H9 (cell line): Measurements from ENCODE around the gene INCENP. TPM values are rescaled to one million over a fixed set of nuclear protein-coding genes. Genes with fewer than 3 reads are reported as not detected.

Source experiments
- DNase-seq: peaks from one replicate; pipeline ENCODE4 v3.0.0-alpha.2; 2017
- H2AFZ ChIP-seq: one replicate; pipeline ENCODE4 v1.6.1; 2013; ENCODE audit warnings: mild to moderate bottlenecking, low read length, control low read depth, moderate library complexity
- H2AK5ac ChIP-seq: 2 replicates; pipeline ENCODE4 v1.6.1; 2013; ENCODE audit warnings: low read length, control low read depth, mixed read lengths; ENCODE audit not compliant: insufficient read length
- H2BK120ac ChIP-seq: one replicate; pipeline ENCODE4 v1.6.1; 2013; ENCODE audit warnings: low read depth, mild to moderate bottlenecking, low read length, control low read depth, inconsistent platforms; ENCODE audit not compliant: poor library complexity, severe bottlenecking
- H2BK12ac ChIP-seq: 2 replicates; pipeline ENCODE4 v1.6.1; 2013; ENCODE audit warnings: low read length, control low read depth, mixed read lengths, low read depth; ENCODE audit not compliant: insufficient read length
- H2BK15ac ChIP-seq: 2 replicates; pipeline ENCODE4 v1.6.1; 2013; ENCODE audit warnings: low read depth, low read length, control low read depth
- H2BK20ac ChIP-seq: one replicate; pipeline ENCODE4 v1.6.1; 2013; ENCODE audit warnings: low read depth, mild to moderate bottlenecking, low read length, control low read depth, inconsistent platforms; ENCODE audit not compliant: poor library complexity, severe bottlenecking
- H2BK5ac ChIP-seq: 2 replicates; pipeline ENCODE4 v1.6.1; 2013; ENCODE audit warnings: low read length, control low read depth, mixed read lengths; ENCODE audit not compliant: insufficient read length
- H3K14ac ChIP-seq: 2 replicates; pipeline ENCODE4 v1.6.1; 2013; ENCODE audit warnings: low read length, control low read depth; ENCODE audit not compliant: insufficient read depth
- H3K18ac ChIP-seq: 2 replicates; pipeline ENCODE4 v1.6.1; 2013; ENCODE audit warnings: low read depth, mild to moderate bottlenecking, mixed read lengths, low read length, control low read depth; ENCODE audit not compliant: insufficient read length
- H3K23ac ChIP-seq: 2 replicates; pipeline ENCODE4 v1.6.1; 2013; ENCODE audit warnings: low read length, control low read depth, mixed read lengths, low read depth; ENCODE audit not compliant: insufficient read length
- H3K23me2 ChIP-seq: 2 replicates; pipeline ENCODE4 v1.6.1; 2013; ENCODE audit warnings: low read depth, mild to moderate bottlenecking, mixed read lengths, low read length, control low read depth; ENCODE audit not compliant: insufficient read length, poor library complexity, severe bottlenecking
- H3K27ac ChIP-seq: 2 replicates; pipeline ENCODE4 v1.5.1; 2013; ENCODE audit warnings: low read length, control low read depth, mixed read lengths, low read depth; ENCODE audit not compliant: insufficient read length
- H3K27me3 ChIP-seq: 2 replicates; pipeline ENCODE4 v1.6.1; 2013; ENCODE audit warnings: low read length, control low read depth, inconsistent platforms; ENCODE audit not compliant: insufficient read depth
- H3K4ac ChIP-seq: 2 replicates; pipeline ENCODE4 v1.6.1; 2013; ENCODE audit warnings: low read depth, mild to moderate bottlenecking, control low read depth, inconsistent platforms, low read length, moderate library complexity
- H3K4me1 ChIP-seq: 2 replicates; pipeline ENCODE4 v1.6.1; 2013; ENCODE audit warnings: low read length, control low read depth, inconsistent platforms; ENCODE audit not compliant: insufficient read depth
- H3K4me2 ChIP-seq: 2 replicates; pipeline ENCODE4 v1.6.1; 2013; ENCODE audit warnings: low read length, control low read depth, mixed read lengths; ENCODE audit not compliant: insufficient read length, insufficient read depth
- H3K56ac ChIP-seq: 2 replicates; pipeline ENCODE4 v1.6.1; 2013; ENCODE audit warnings: low read depth, mild to moderate bottlenecking, mixed read lengths, low read length, control low read depth; ENCODE audit not compliant: insufficient read length
- H3K79me1 ChIP-seq: 2 replicates; pipeline ENCODE4 v1.6.1; 2013; ENCODE audit warnings: low read depth, mild to moderate bottlenecking, moderate library complexity, low read length, control low read depth, inconsistent platforms; ENCODE audit not compliant: insufficient read depth, poor library complexity, severe bottlenecking
- H3K79me2 ChIP-seq: 2 replicates; pipeline ENCODE4 v1.6.1; 2013; ENCODE audit warnings: low read length, control low read depth, inconsistent platforms; ENCODE audit not compliant: insufficient read depth
- H3K9ac ChIP-seq: 2 replicates; pipeline ENCODE4 v1.6.1; 2013; ENCODE audit warnings: low read length, control low read depth, mixed read lengths; ENCODE audit not compliant: insufficient read length; ENCODE audit errors: extremely low read depth
- H3K9me3 ChIP-seq: one replicate; pipeline ENCODE4 v1.6.1; 2013; ENCODE audit warnings: low read depth, low read length, inconsistent platforms; ENCODE audit not compliant: control insufficient read depth
- H3T11ph ChIP-seq: one replicate; pipeline ENCODE4 v1.6.1; 2013; ENCODE audit warnings: mild to moderate bottlenecking, low read length, control low read depth, inconsistent platforms
- H4K20me1 ChIP-seq: one replicate; pipeline ENCODE4 v1.6.1; 2013; ENCODE audit not compliant: control insufficient read depth, insufficient read length, insufficient read depth
- H4K5ac ChIP-seq: 2 replicates; pipeline ENCODE4 v1.6.1; 2013; ENCODE audit warnings: low read depth, mild to moderate bottlenecking, mixed read lengths, low read length, control low read depth; ENCODE audit not compliant: insufficient read length
- H4K8ac ChIP-seq: replicated peaks from 2 replicates; pipeline ENCODE4 v1.6.1; 2013; ENCODE audit warnings: low read length, control low read depth, mixed read lengths, low read depth; ENCODE audit not compliant: insufficient read length
- H4K91ac ChIP-seq: 2 replicates; pipeline ENCODE4 v1.6.1; 2013; ENCODE audit warnings: low read depth, mild to moderate bottlenecking, moderate library complexity, mixed read lengths, low read length, control low read depth; ENCODE audit not compliant: insufficient read length
- H3K27ac Mint-ChIP-seq, 3 experiments: 2 replicates in 2 of 3; 3 replicates in 1 of 3; pipeline ENCODE4 v1.8.0; 2020 to 2021; ENCODE audit warnings: mixed read lengths in 3 of 3, mild to moderate bottlenecking in 1 of 3, moderate library complexity in 1 of 3
- H3K27me3 Mint-ChIP-seq: 2 replicates; pipeline ENCODE4 v1.8.0; 2021; ENCODE audit warnings: low read depth, mild to moderate bottlenecking, moderate library complexity, mixed read lengths
- H3K36me3 Mint-ChIP-seq, 3 experiments: 2 replicates in 2 of 3; 3 replicates in 1 of 3; pipeline ENCODE4 v1.8.0; 2020 to 2021; ENCODE audit warnings: low read depth in 3 of 3, mixed read lengths in 3 of 3; ENCODE audit not compliant: insufficient read depth in 1 of 3
- H3K4me1 Mint-ChIP-seq, 2 experiments: 2 replicates each; pipeline ENCODE4 v1.8.0; 2020; ENCODE audit warnings: mixed read lengths in 2 of 2
- H3K4me3 Mint-ChIP-seq, 2 experiments: 2 replicates in 1 of 2; 3 replicates in 1 of 2; pipeline ENCODE4 v1.8.0; 2020 to 2021; ENCODE audit warnings: mild to moderate bottlenecking in 2 of 2, mixed read lengths in 2 of 2, moderate library complexity in 1 of 2
- H3K9me3 Mint-ChIP-seq, 2 experiments: 2 replicates in 1 of 2; 3 replicates in 1 of 2; pipeline ENCODE4 v1.8.0; 2020; ENCODE audit warnings: mild to moderate bottlenecking in 2 of 2, mixed read lengths in 2 of 2, moderate library complexity in 1 of 2
- CTCF ChIP-seq: fragments of 200-600 bp; sonication (generic); conservative IDR thresholded peaks from 3 replicates; pipeline ENCODE4 v1.8.0; 2021; ENCODE audit warnings: antibody characterized with exemption, mild to moderate bottlenecking
- WGBS: extraction: QIAGEN DNeasy Blood & Tissue Kit; methylation state at CpG from one replicate; pipeline ENCODE4 v1.1.7; 2013; ENCODE audit warnings: missing lambda C conversion rate, low lambda C conversion rate, mixed read lengths; ENCODE audit not compliant: insufficient read length; ENCODE audit errors: extremely low coverage; 5-methylcytosine and 5-hydroxymethylcytosine counted together
- total RNA-seq: library from RNA; stranded (reverse); gene quantifications from 2 replicates; pipeline ENCODE4 v1.2.1, GENCODE V29; 2021

Gene INCENP
- total RNA-seq, 1 experiment from 2014 or later = 99.9 TPM

GRCh38 chr11:62115085-62115694 is 8.6 kb upstream of the INCENP start:
- Histone ChIP-seq H3K56ac (no peak overlapping the region), H4K20me1 (no peaks in the 10 kb centered on the region), H3K4ac (no peak overlapping the region), H2AK5ac (no peak overlapping the region), H4K91ac (no peak overlapping the region), H2BK120ac (no peak overlapping the region), H4K8ac (no peak overlapping the region), H3K4me1 (no peaks in the 10 kb centered on the region), H3K27me3 (no peaks in the 10 kb centered on the region), H3K9ac (no peak overlapping the region), H3K14ac (no peak overlapping the region), H2BK5ac (no peak overlapping the region), H3K9me3 (no peaks in the 10 kb centered on the region), H3K79me1 (no peaks in the 10 kb centered on the region), H3K18ac (no peak overlapping the region), H2BK15ac (no peak overlapping the region), H3K4me2 (no peak overlapping the region), H2BK12ac (no peak overlapping the region), H3K23me2 (no peaks in the 10 kb centered on the region), H2BK20ac (no peak overlapping the region), H3K23ac (no peak overlapping the region), H2AFZ (no peak overlapping the region), H3K27ac (no peak overlapping the region), H4K5ac (no peak overlapping the region), H3T11ph (no peak overlapping the region), H3K79me2 (no peaks in the 10 kb centered on the region)
- no peak overlapping the region for H3K4me3 Mint-ChIP-seq
- H3K36me3 Mint-ChIP-seq = peaks cover 0 to 5% (median 2%) of the 10 kb centered on the region in 3 experiments; a peak in 3 of 7 replicates
- no peak overlapping the region for H3K27ac Mint-ChIP-seq
- H3K27me3 Mint-ChIP-seq = peaks cover 3% of the 10 kb centered on the region; the same call in 1 of the 2 replicates
- no peaks in the 10 kb centered on the region for H3K4me1 Mint-ChIP-seq
- DNase-seq = no peak
- H3K9me3 Mint-ChIP-seq = peaks cover 11 to 12% of the 10 kb centered on the region in 2 experiments
- no CpG with 5 or more reads among the region's 5 CpGs for WGBS
- TF ChIP-seq CTCF = no peak
